Neural progenitor cell (in vitro differentiated cells): ENCODE data around the gene MKRN3.

Experiments
- EZH2 ChIP-seq: fragments of 200-600 bp; sonication (generic); IDR thresholded peaks from 2 replicates; pipeline ENCODE4 v1.6.1; 2017; ENCODE audit warnings: antibody characterized with exemption, mild to moderate bottlenecking, moderate library complexity
- EZH2phosphoT487 ChIP-seq: fragments of 200-600 bp; sonication (generic); IDR thresholded peaks from 2 replicates; pipeline ENCODE4 v1.6.1; 2017; ENCODE audit warnings: antibody characterized with exemption
- TF ChIP-seq, protein P1 (sequence below): fragments of 200-600 bp; sonication (generic); IDR thresholded peaks from 2 replicates; pipeline ENCODE4 v1.5.1; 2017; ENCODE audit warnings: antibody characterized with exemption, mild to moderate bottlenecking

DNA sequence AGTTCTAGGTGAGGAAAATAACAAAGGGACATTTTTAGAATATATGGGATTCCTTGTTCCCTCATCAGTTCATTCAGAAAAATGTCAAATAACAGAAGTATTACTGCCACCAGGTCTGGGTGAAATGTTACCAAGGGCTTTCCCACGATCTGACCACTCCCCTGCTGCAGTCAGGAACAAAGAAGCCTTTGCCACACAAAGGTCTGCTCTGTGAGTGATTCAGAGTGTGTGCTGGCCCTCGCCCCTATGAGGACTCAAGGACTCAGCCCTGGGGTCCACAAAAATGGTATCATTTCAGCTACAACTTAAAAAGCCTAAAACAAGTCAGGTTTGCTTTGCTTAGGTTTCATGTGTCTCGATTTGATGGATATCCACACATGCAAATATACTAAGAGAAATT lies 5.0 kb downstream of the MKRN3 start:
- TF ChIP-seq, protein P1, sequence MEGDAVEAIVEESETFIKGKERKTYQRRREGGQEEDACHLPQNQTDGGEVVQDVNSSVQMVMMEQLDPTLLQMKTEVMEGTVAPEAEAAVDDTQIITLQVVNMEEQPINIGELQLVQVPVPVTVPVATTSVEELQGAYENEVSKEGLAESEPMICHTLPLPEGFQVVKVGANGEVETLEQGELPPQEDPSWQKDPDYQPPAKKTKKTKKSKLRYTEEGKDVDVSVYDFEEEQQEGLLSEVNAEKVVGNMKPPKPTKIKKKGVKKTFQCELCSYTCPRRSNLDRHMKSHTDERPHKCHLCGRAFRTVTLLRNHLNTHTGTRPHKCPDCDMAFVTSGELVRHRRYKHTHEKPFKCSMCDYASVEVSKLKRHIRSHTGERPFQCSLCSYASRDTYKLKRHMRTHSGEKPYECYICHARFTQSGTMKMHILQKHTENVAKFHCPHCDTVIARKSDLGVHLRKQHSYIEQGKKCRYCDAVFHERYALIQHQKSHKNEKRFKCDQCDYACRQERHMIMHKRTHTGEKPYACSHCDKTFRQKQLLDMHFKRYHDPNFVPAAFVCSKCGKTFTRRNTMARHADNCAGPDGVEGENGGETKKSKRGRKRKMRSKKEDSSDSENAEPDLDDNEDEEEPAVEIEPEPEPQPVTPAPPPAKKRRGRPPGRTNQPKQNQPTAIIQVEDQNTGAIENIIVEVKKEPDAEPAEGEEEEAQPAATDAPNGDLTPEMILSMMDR, result no peak
- no peak for TF ChIP-seq EZH2phosphoT487
- no peak for TF ChIP-seq EZH2
